ENCODE measurements around the gene AFF3. TPM values are rescaled to one million over a fixed set of nuclear protein-coding genes. Genes with fewer than 3 reads are reported as not detected.

Gene AFF3
- total RNA-seq, 1 experiment from 2014 or later: 0.22 TPM

GRCh38 chr2:99771681-99772333, 370.6 kb downstream of the AFF3 start:
- no peaks in the 10 kb centered on the region for H3K4me1 ChIP-seq (ENCODE audit: insufficient read depth, low read length)
- no peaks in the 10 kb centered on the region for H4K20me1 ChIP-seq (ENCODE audit: control insufficient read depth, insufficient read depth, insufficient read length)
- H3K23ac ChIP-seq (ENCODE audit: insufficient read length, low read depth, low read length): no peak overlapping the region
- no peak overlapping the region for H3K27ac Mint-ChIP-seq
- H4K5ac ChIP-seq (ENCODE audit: insufficient read length, low read depth, low read length): no peak overlapping the region
- H4K91ac ChIP-seq (ENCODE audit: insufficient read length, low read depth, low read length): no peak overlapping the region
- H2BK20ac ChIP-seq (ENCODE audit: low read depth, low read length, poor library complexity, severe bottlenecking): no peak overlapping the region
- H2BK5ac ChIP-seq (ENCODE audit: insufficient read length, low read length): no peak overlapping the region
- no peaks in the 10 kb centered on the region for H3K27me3 ChIP-seq (ENCODE audit: insufficient read depth, low read length)
- H2BK12ac ChIP-seq (ENCODE audit: insufficient read length, low read depth, low read length): no peak overlapping the region
- H3K23me2 ChIP-seq (ENCODE audit: insufficient read length, low read depth, low read length, poor library complexity, severe bottlenecking): no peaks in the 10 kb centered on the region
- no peaks in the 10 kb centered on the region; a peak in 2 of 7 replicates for H3K36me3 Mint-ChIP-seq (ENCODE audit: insufficient read depth in 1 of 3, low read depth in 3 of 3)
- no peak overlapping the region for H2BK120ac ChIP-seq (ENCODE audit: low read depth, low read length, poor library complexity, severe bottlenecking)
- WGBS (ENCODE audit: extremely low coverage, insufficient read length, low lambda C conversion rate): no CpG with 5 or more reads among the region's 13 CpGs
- H3K9ac ChIP-seq (ENCODE audit: extremely low read depth, insufficient read length, low read length): no peak overlapping the region
- H2AFZ ChIP-seq (ENCODE audit: low read length): no peak overlapping the region
- no peak for DNase-seq
- no peaks in the 10 kb centered on the region for H3K79me2 ChIP-seq (ENCODE audit: insufficient read depth, low read length)
- H3K18ac ChIP-seq (ENCODE audit: insufficient read length, low read depth, low read length): no peak overlapping the region
- H2BK15ac ChIP-seq (ENCODE audit: low read depth, low read length): no peak overlapping the region
- H3T11ph ChIP-seq (ENCODE audit: low read length): no peak overlapping the region
- no peak overlapping the region for H3K4me2 ChIP-seq (ENCODE audit: insufficient read depth, insufficient read length, low read length)
- no peak overlapping the region for H4K8ac ChIP-seq (replicated peaks; ENCODE audit: insufficient read length, low read depth, low read length)
- no peak overlapping the region for H3K14ac ChIP-seq (ENCODE audit: insufficient read depth, low read length)
- no peaks in the 10 kb centered on the region for H3K9me3 ChIP-seq (ENCODE audit: control insufficient read depth, low read depth, low read length)
- H2AK5ac ChIP-seq (ENCODE audit: insufficient read length, low read length): no peak overlapping the region
- H3K27me3 Mint-ChIP-seq (ENCODE audit: low read depth): peaks cover 3% of the 10 kb centered on the region
- H3K27ac ChIP-seq (ENCODE audit: insufficient read length, low read depth, low read length): no peak overlapping the region
- H3K4ac ChIP-seq (ENCODE audit: low read depth, low read length): no peak overlapping the region
- peaks cover 0 to 3% of the 10 kb centered on the region in 2 experiments; a peak in 1 of 4 replicates for H3K4me1 Mint-ChIP-seq
- H3K9me3 Mint-ChIP-seq: peaks cover 6 to 8% of the 10 kb centered on the region in 2 experiments; a peak in 3 of 5 replicates
- no peak overlapping the region for H3K56ac ChIP-seq (ENCODE audit: insufficient read length, low read depth, low read length)
- H3K79me1 ChIP-seq (ENCODE audit: insufficient read depth, low read depth, low read length, poor library complexity, severe bottlenecking): no peaks in the 10 kb centered on the region
- no peak overlapping the region for H3K4me3 Mint-ChIP-seq
- TF ChIP-seq, protein P1, sequence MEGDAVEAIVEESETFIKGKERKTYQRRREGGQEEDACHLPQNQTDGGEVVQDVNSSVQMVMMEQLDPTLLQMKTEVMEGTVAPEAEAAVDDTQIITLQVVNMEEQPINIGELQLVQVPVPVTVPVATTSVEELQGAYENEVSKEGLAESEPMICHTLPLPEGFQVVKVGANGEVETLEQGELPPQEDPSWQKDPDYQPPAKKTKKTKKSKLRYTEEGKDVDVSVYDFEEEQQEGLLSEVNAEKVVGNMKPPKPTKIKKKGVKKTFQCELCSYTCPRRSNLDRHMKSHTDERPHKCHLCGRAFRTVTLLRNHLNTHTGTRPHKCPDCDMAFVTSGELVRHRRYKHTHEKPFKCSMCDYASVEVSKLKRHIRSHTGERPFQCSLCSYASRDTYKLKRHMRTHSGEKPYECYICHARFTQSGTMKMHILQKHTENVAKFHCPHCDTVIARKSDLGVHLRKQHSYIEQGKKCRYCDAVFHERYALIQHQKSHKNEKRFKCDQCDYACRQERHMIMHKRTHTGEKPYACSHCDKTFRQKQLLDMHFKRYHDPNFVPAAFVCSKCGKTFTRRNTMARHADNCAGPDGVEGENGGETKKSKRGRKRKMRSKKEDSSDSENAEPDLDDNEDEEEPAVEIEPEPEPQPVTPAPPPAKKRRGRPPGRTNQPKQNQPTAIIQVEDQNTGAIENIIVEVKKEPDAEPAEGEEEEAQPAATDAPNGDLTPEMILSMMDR (conservative IDR thresholded peaks at IDR 0.05): no peak
